Endothelial cell of umbilical vein (primary cell): ENCODE data around the gene DHFR. TPM values are rescaled to one million over a fixed set of nuclear protein-coding genes. Genes with fewer than 3 reads are reported as not detected.

Experiments used
- BruUV-seq: library from RNA; stranded (reverse); fragments of 400-500 nt; replicated peaks from 2 replicates; lab custom pipeline; 2021; lab: Mats Ljungman, UMichigan
- CTCF ChIA-PET: fragments of 300-600, 350-600 bp; sonication (Branson Sonifier 250); formaldehyde crosslinking; loops from one replicate; lab custom pipeline; 2021; ENCODE audit warnings: antibody characterized with exemption, inconsistent platforms; lab: Charles Lee
- POLR2A ChIA-PET: fragments of 300-600, 350-600 bp; sonication (Branson Sonifier 250); formaldehyde crosslinking; loops from one replicate; lab custom pipeline; 2021; ENCODE audit warnings: antibody characterized with exemption, inconsistent platforms; lab: Charles Lee
- DNase-seq: peaks from one replicate; pipeline ENCODE4 v3.0.0-alpha.2; 2011; ENCODE audit warnings: low read depth, low spot score
- FAIRE-seq: peaks from 2 replicates; lab custom pipeline; 2011; peaks lifted over from hg19 to GRCh38; lab: Jason Lieb, UNC
- H2AFZ ChIP-seq: 2 replicates; pipeline ENCODE4 v1.6.0; 2012; ENCODE audit warnings: low read depth, low read length, control low read depth, inconsistent platforms
- H3K27ac ChIP-seq: 2 replicates; pipeline ENCODE4 v1.5.1; 2011; ENCODE audit warnings: low read depth, mild to moderate bottlenecking, control low read depth, low read length, moderate library complexity; ENCODE audit not compliant: insufficient read depth
- H3K27me3 ChIP-seq, 2 experiments: 2 replicates each; pipeline versions ENCODE4 v1.6.0 to v1.6.1; 2011; ENCODE audit warnings: low read length in 2 of 2, mixed read lengths in 1 of 2; ENCODE audit not compliant: control insufficient read depth in 2 of 2, insufficient read depth in 2 of 2
- H3K36me3 ChIP-seq, 2 experiments: 2 replicates in 1 of 2; 3 replicates in 1 of 2; pipeline ENCODE4 v1.5.1; 2011; ENCODE audit warnings: low read length in 2 of 2, mild to moderate bottlenecking in 1 of 2, moderate library complexity in 1 of 2; ENCODE audit not compliant: control insufficient read depth in 2 of 2, insufficient read depth in 2 of 2; ENCODE audit errors: extremely low read depth in 1 of 2
- H3K4me1 ChIP-seq: 3 replicates; pipeline ENCODE4 v1.5.1; 2011; ENCODE audit warnings: mild to moderate bottlenecking, low read length; ENCODE audit not compliant: control insufficient read depth, insufficient read depth; ENCODE audit errors: extremely low read depth
- H3K4me2 ChIP-seq: 2 replicates; pipeline ENCODE4 v1.6.1; 2011; ENCODE audit warnings: low read length, control low read depth, mixed read lengths; ENCODE audit not compliant: insufficient read depth
- H3K4me3 ChIP-seq, 3 experiments: fragments of 200-600 bp in 1 of 3; sonication (generic), shearing (Covaris generic) in 1 of 3; replicated peaks in 1 of 3; 2 replicates each; pipeline ENCODE4 v1.5.1; 2011 to 2016; ENCODE audit warnings: control low read depth in 3 of 3, low read length in 3 of 3, mild to moderate bottlenecking in 2 of 3, inconsistent platforms in 1 of 3, low read depth in 1 of 3, moderate library complexity in 1 of 3; ENCODE audit not compliant: insufficient read depth in 1 of 3
- H3K79me2 ChIP-seq: 2 replicates; pipeline ENCODE4 v1.6.0; 2012; ENCODE audit warnings: low read length, inconsistent platforms; ENCODE audit not compliant: control insufficient read depth, insufficient read depth
- H3K9ac ChIP-seq: replicated peaks from 2 replicates; pipeline ENCODE3; 2011; ENCODE audit warnings: low read length, control low read depth; ENCODE audit not compliant: insufficient read depth; ENCODE audit errors: extremely low read depth
- H3K9me1 ChIP-seq: replicated peaks from 3 replicates; pipeline ENCODE4 v1.6.0; 2011; ENCODE audit warnings: mild to moderate bottlenecking, low read length; ENCODE audit not compliant: control insufficient read depth, insufficient read depth; ENCODE audit errors: extremely low read depth
- H3K9me3 ChIP-seq: replicated peaks from 2 replicates; pipeline ENCODE4 v1.5.1; 2012; ENCODE audit warnings: low read length, inconsistent platforms; ENCODE audit not compliant: control insufficient read depth, insufficient read depth
- H4K20me1 ChIP-seq: replicated peaks from 2 replicates; pipeline ENCODE3; 2011; ENCODE audit warnings: mild to moderate bottlenecking, low read length; ENCODE audit not compliant: control insufficient read depth, insufficient read depth; ENCODE audit errors: extremely low read depth
- EZH2 ChIP-seq: IDR thresholded peaks from 2 replicates; pipeline ENCODE4 v1.6.1; 2012; ENCODE audit warnings: borderline replicate concordance, low read depth, mild to moderate bottlenecking, moderate library complexity, low read length, inconsistent platforms; ENCODE audit not compliant: severe bottlenecking
- FOS ChIP-seq: IDR thresholded peaks from 2 replicates; pipeline ENCODE4 v1.6.1; 2011; ENCODE audit warnings: mild to moderate bottlenecking, low read length, moderate library complexity, borderline replicate concordance; ENCODE audit not compliant: insufficient read depth
- GATA2 ChIP-seq: IDR thresholded peaks from 2 replicates; pipeline ENCODE4 v1.7.0; 2011; ENCODE audit warnings: low read depth, mild to moderate bottlenecking, moderate library complexity, mixed read lengths, low read length; ENCODE audit not compliant: insufficient read length, insufficient read depth
- JUN ChIP-seq: IDR thresholded peaks from 2 replicates; pipeline ENCODE4 v1.6.1; 2011; ENCODE audit warnings: borderline replicate concordance, low read depth; ENCODE audit not compliant: insufficient read length, insufficient read depth
- MYC ChIP-seq: IDR thresholded peaks from one replicate; pipeline ENCODE4 v1.6.1; 2011; ENCODE audit warnings: mild to moderate bottlenecking, low read depth, low read length
- POLR2A ChIP-seq: IDR thresholded peaks from 2 replicates; pipeline ENCODE4 v1.6.1; 2012; ENCODE audit warnings: low read depth, mild to moderate bottlenecking, control low read depth, low read length
- POLR2AphosphoS5 ChIP-seq: IDR thresholded peaks from 2 replicates; pipeline ENCODE4 v1.6.1; 2012; ENCODE audit warnings: low read depth, mild to moderate bottlenecking, control low read depth, low read length, moderate library complexity; ENCODE audit not compliant: insufficient read depth
- dilution Hi-C: fragments of 300-500 bp; cut with MboI; formaldehyde crosslinking; loops from one replicate; pipeline ENCODE4 v1.15.0; 2019; ENCODE audit warnings: low sequenced_read_pairs; ENCODE audit not compliant: extremely low pct_ligation_motif_present
- intact Hi-C: fragments of 100-400 bp; cut with micrococcal nuclease; formaldehyde crosslinking; loops from one replicate; pipeline ENCODE4 v1.10.0; 2022
- polyA plus RNA-seq, 4 experiments: library from polyadenylated mRNA; depleted of rRNA in 3 of 4; stranded (reverse) in 3 of 4; unstranded in 1 of 4; fragments of >200 nt; gene quantifications; 2 replicates each; pipeline versions ENCODE4 v1.2.1 to v1.2.3, GENCODE V29; 2011 to 2012; ENCODE audit warnings: missing spikeins in 1 of 4
- total RNA-seq: library from RNA; stranded (reverse); gene quantifications from 2 replicates; pipeline ENCODE4 v1.2.3, GENCODE V29; 2021
- TF ChIP-seq, protein P1 (sequence below), 2 donors: IDR thresholded peaks; 1 replicate in 1 of 2; 2 replicates in 1 of 2; pipeline ENCODE4 v1.5.1; 2011; ENCODE audit warnings: low read length in 2 of 2, mild to moderate bottlenecking in 2 of 2, moderate library complexity in 2 of 2, control low read depth in 1 of 2, inconsistent platforms in 1 of 2, low read depth in 1 of 2; ENCODE audit not compliant: insufficient read depth in 1 of 2; ENCODE audit errors: extremely low read depth in 1 of 2
- TF ChIP-seq, protein P2 (sequence below): IDR thresholded peaks from 2 replicates; pipeline ENCODE4 v1.6.1; 2011; ENCODE audit not compliant: insufficient read depth, insufficient read length

DHFR gene
- total and polyA plus RNA-seq, 2 donors (not counting 3 experiments of a cell fraction or from before 2014, with no cell fraction given): 17.6 to 35.8 TPM

DNA sequence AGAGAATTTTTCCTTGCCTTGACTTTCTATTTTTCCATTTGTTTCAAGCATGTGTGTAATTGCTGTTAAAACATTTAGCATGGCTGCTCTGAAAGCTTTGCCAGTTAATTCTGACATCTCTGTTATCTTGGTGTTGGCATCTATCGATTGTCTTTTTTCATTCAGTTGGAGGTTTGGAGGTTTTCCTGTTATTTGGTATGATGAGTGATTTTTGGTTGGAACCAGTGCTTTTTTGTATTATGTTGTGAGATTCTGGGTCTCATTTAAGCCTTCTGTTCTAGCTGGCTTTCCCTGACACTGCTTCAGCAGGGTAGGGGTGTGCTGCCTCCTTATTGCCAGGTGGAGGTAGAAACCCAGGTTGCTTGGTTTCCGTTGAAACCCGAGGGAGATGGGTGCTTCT lies 40.9 kb upstream of the DHFR start:
- ChIA-PET CTCF (no interaction called here), POLR2A (no interaction called here)
- dilution Hi-C loops: no loop called here

More for the DNA sequence above, 40.9 kb upstream of the DHFR start:
- no peaks in the 10 kb centered on the region for H3K9me1 ChIP-seq
- no TSS peak for BruUV-seq
- H3K4me1 ChIP-seq: no peaks in the 10 kb centered on the region
- no peak overlapping the region for H3K4me3 ChIP-seq
- H3K9ac ChIP-seq: no peak overlapping the region
- H3K36me3 ChIP-seq: no peaks in the 10 kb centered on the region
- no peak overlapping the region for H2AFZ ChIP-seq
- no peaks in the 10 kb centered on the region for H3K79me2 ChIP-seq
- intact Hi-C loops: no loop called here
- no peaks in the 10 kb centered on the region for H4K20me1 ChIP-seq
- FAIRE-seq (no peak), DNase-seq (no peak)
- no peak for TF ChIP-seq EZH2
- TF ChIP-seq GATA2: no peak
- TF ChIP-seq JUN: no peak
- TF ChIP-seq, protein P1, sequence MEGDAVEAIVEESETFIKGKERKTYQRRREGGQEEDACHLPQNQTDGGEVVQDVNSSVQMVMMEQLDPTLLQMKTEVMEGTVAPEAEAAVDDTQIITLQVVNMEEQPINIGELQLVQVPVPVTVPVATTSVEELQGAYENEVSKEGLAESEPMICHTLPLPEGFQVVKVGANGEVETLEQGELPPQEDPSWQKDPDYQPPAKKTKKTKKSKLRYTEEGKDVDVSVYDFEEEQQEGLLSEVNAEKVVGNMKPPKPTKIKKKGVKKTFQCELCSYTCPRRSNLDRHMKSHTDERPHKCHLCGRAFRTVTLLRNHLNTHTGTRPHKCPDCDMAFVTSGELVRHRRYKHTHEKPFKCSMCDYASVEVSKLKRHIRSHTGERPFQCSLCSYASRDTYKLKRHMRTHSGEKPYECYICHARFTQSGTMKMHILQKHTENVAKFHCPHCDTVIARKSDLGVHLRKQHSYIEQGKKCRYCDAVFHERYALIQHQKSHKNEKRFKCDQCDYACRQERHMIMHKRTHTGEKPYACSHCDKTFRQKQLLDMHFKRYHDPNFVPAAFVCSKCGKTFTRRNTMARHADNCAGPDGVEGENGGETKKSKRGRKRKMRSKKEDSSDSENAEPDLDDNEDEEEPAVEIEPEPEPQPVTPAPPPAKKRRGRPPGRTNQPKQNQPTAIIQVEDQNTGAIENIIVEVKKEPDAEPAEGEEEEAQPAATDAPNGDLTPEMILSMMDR (IDR thresholded peaks at IDR 0.05; ENCODE audit: extremely low read depth in 1 of 2, insufficient read depth in 1 of 2, low read depth in 1 of 2, low read length in 2 of 2): no peak
- no peak for TF ChIP-seq MYC
- TF ChIP-seq POLR2AphosphoS5: no peak
- TF ChIP-seq, protein P2, sequence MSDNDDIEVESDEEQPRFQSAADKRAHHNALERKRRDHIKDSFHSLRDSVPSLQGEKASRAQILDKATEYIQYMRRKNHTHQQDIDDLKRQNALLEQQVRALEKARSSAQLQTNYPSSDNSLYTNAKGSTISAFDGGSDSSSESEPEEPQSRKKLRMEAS: no peak
- TF ChIP-seq FOS: no peak
- no peak for TF ChIP-seq POLR2A
- no peak overlapping the region for H3K4me2 ChIP-seq
- H3K27ac ChIP-seq: no peak overlapping the region
- no peaks in the 10 kb centered on the region for H3K27me3 ChIP-seq
- no peaks in the 10 kb centered on the region for H3K9me3 ChIP-seq
